GM06990 (cell line): ENCODE data around the gene FBXO42.

Experiments
- DNase-seq: peaks from one replicate; pipeline ENCODE4 v3.0.0-alpha.2; 2011; ENCODE audit not compliant: insufficient read length; ENCODE audit errors: extremely low read depth
- H3K27me3 ChIP-seq: replicated peaks from 2 replicates; pipeline ENCODE4 v1.6.0; 2011; ENCODE audit warnings: low read length; ENCODE audit not compliant: control insufficient read depth, insufficient read depth
- H3K36me3 ChIP-seq: 2 replicates; pipeline ENCODE4 v1.5.1; 2011; ENCODE audit warnings: low read length; ENCODE audit not compliant: control insufficient read depth, insufficient read depth
- H3K4me3 ChIP-seq: replicated peaks from 2 replicates; pipeline ENCODE4 v1.5.1; 2011; ENCODE audit warnings: low read depth, mild to moderate bottlenecking, control low read depth, low read length
- TF ChIP-seq, protein P1 (sequence below): IDR thresholded peaks from 2 replicates; pipeline ENCODE4 v1.5.1; 2011; ENCODE audit warnings: low read length, control low read depth, mild to moderate bottlenecking, inconsistent platforms; ENCODE audit not compliant: insufficient read depth, poor library complexity, severe bottlenecking

The FBXO42 gene

DNA sequence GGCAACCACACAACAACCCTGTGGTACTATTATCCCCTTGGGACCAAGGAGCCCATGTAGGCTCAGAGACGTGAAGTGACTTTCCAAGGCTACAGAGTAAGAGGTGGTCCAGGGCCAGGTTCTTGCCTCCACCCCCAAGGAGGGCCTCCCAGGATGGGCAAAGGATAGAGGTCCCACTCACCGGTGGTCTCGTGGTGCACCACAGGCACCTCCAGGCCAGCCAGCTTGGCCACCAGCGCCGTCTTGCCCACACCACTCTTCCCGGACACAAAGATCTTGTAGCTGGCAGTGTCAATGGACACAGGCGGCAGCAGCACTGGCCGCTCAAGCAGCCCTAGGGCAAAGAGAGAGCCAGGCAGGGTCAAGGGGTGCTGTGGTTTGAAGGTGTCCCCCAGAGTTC is 118.8 kb downstream of the FBXO42 start:
- no peak for DNase-seq
- TF ChIP-seq, protein P1, sequence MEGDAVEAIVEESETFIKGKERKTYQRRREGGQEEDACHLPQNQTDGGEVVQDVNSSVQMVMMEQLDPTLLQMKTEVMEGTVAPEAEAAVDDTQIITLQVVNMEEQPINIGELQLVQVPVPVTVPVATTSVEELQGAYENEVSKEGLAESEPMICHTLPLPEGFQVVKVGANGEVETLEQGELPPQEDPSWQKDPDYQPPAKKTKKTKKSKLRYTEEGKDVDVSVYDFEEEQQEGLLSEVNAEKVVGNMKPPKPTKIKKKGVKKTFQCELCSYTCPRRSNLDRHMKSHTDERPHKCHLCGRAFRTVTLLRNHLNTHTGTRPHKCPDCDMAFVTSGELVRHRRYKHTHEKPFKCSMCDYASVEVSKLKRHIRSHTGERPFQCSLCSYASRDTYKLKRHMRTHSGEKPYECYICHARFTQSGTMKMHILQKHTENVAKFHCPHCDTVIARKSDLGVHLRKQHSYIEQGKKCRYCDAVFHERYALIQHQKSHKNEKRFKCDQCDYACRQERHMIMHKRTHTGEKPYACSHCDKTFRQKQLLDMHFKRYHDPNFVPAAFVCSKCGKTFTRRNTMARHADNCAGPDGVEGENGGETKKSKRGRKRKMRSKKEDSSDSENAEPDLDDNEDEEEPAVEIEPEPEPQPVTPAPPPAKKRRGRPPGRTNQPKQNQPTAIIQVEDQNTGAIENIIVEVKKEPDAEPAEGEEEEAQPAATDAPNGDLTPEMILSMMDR = no peak
- no peaks in the 10 kb centered on the region for H3K27me3 ChIP-seq
- no peak overlapping the region for H3K4me3 ChIP-seq
- no peaks in the 10 kb centered on the region for H3K36me3 ChIP-seq

DNA sequence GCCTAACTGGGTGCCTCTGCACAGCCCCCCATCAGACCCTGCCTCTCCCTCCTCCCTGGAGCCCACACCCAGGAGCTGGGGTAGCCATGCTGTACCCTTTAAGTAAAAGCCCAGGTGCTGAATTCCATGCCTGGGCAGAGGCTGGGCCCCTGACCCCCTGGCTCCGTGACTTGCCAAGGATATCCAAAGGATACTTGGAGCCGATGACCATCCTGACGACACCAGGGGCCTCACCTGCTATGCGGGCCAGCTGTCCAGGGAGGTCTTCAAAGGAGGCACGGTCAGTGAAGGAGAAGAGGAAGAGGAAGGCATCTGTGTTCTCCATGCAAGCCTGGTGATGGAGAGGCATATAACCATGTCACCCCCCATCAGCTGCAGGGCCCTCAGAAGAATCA is 120.0 kb downstream of the FBXO42 start:
- H3K27me3 ChIP-seq = no peaks in the 10 kb centered on the region; the same call in 1 of the 2 replicates
- H3K4me3 ChIP-seq = no peak overlapping the region
- TF ChIP-seq, protein P1 = no peak
- no peaks in the 10 kb centered on the region for H3K36me3 ChIP-seq
- no peak for DNase-seq

DNA sequence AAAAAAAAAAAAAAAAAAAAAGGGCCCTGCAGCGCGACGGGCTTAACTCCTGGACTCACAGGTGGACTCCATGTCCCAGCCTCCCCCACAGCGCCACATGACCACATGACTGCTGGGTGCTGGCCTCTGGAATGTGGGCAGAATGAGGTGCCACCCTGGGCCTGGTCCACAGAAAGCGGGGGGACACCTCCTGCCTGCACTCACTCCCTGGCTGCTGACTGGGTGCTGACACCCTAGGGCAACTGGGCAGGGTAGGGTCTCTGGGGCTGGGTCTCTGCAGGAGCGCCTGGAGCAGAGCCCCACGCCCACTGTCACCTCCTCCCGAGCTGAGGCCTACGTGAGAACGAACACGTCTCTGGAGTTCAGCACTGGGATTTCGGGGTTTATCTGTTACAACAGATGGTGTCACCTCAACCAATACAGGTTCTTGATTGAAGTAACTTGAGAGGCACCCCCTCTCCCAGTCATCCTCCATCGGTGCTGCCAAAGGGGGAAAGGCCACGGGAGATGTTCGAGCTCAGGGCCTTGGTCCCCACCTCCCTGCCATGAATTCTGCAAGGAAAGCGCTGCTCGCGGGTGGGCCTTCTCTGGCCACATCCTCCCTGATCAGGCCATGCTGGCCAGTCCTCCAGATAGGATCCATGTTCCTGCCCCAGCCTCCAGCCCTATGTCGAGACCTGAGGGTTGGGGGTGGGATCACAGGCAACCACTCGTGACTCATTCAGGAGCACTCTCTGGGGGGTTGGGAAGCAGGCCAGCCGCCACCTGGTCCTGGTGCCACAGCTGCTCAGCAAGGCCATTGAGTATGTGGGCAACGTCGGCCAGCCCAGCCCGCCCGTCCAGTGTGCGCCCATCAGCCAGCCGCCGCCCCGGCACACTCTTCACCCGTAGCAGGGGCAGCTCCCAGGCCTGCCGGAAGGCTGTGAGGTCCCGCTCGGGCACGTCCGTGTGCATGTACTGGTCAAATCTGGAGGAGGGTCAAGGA is 120.7 kb downstream of the FBXO42 start:
- DNase-seq = no peak
- H3K36me3 ChIP-seq = no peaks in the 10 kb centered on the region
- no peak overlapping the region for H3K4me3 ChIP-seq
- TF ChIP-seq, protein P1 = no peak
- no peaks in the 10 kb centered on the region; the same call in 1 of the 2 replicates for H3K27me3 ChIP-seq

DNA sequence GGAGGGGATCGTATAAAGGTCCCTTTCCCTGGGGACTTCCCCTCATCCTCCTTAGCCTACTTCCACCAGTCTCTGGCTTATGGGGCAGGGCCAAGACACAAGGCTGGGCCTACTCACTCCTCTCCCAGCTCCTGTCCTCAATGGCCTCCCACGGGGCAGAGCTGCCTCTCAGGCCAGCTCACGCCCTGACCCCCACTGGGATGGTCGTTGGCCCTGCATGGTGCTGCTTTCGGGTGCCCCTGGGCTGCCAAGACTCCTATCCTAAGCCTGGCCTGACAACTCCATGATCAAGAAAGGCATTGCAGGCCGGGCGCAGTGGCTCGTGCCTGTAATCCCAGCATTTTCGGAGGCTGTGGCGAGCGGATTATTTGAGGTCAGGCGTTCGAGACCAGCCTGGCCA is 121.5 kb downstream of the FBXO42 start:
- Histone ChIP-seq H3K4me3 (no peak overlapping the region), H3K27me3 (no peaks in the 10 kb centered on the region; the same call in 1 of the 2 replicates), H3K36me3 (no peaks in the 10 kb centered on the region)
- DNase-seq = no peak
- TF ChIP-seq, protein P1 = no peak

DNA sequence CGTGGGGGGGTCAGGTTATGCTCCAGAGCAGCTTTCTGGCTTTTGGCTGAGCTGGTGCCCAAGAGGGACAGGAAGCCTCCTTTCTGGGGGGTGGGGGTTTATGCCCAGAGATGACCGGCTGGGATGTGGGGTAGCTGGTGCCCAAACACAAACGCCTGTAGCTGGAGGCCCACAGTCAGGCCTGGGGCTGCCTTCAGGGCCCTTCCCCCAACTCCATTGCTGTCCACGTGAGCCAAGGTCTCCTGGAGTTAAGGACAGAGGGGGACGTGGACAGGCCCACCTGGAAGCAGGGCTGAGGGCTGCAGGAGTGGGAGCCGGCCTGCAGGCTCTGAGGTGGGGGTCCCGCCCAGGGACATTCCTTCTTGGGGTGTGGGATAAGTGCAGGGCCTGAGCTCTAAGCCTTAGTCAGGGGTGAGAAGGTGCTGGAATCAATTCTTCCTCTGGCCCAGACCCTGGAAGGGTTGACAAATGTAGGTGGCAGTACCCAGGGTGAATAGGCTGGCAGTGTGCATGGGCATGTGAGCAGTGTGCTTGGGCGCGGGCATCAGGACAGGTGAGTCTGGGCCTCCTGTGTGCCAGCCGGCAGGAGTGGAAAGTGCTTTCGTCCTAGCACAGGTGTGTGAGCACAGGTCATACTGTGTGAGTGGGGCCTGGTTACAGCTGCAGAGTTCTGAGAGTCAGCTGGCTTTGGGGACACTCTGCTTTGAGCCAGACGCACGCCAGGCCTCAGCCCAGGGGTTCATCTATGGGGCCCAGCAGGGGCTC is 122.1 kb downstream of the FBXO42 start:
- no peak overlapping the region for H3K4me3 ChIP-seq
- DNase-seq = no peak
- H3K36me3 ChIP-seq = no peaks in the 10 kb centered on the region
- TF ChIP-seq, protein P1 = no peak
- H3K27me3 ChIP-seq = no peaks in the 10 kb centered on the region; the same call in 1 of the 2 replicates
